Natural killer cell (primary cell): ENCODE results near the gene CD79B. TPM values are rescaled to one million over a fixed set of nuclear protein-coding genes. Genes with fewer than 3 reads are reported as not detected.

Source experiments
- ATAC-seq, 3 donors: fragments of 150-1000 bp in 2 of 3; fragments of 200-7000 bp in 1 of 3; cut with Tn5 transposase; 1 replicate in 1 of 3; 2 replicates in 2 of 3; pipeline ENCODE4 v1.10.0; 2021; ENCODE audit warnings: mild to moderate bottlenecking in 2 of 3, moderate library complexity in 2 of 3
- DNase-seq, 2 donors: peaks; one replicate each; pipeline versions ENCODE4 v3.0.0 to v3.0.0-alpha.2; 2013 to 2021; ENCODE audit warnings: mixed read lengths in 1 of 2
- H3K27ac ChIP-seq: one replicate; pipeline ENCODE4 v1.5.1; 2013; ENCODE audit warnings: mild to moderate bottlenecking, low read length
- H3K27me3 ChIP-seq: one replicate; pipeline ENCODE4 v1.6.1; 2013; ENCODE audit warnings: low read length; ENCODE audit not compliant: control insufficient read depth, insufficient read depth
- H3K36me3 ChIP-seq: one replicate; pipeline ENCODE4 v1.6.1; 2013; ENCODE audit warnings: low read length; ENCODE audit not compliant: control insufficient read depth, insufficient read depth
- H3K4me1 ChIP-seq: one replicate; pipeline ENCODE4 v1.6.1; 2013; ENCODE audit warnings: low read length; ENCODE audit not compliant: control insufficient read depth, insufficient read depth
- H3K4me3 ChIP-seq: one replicate; pipeline ENCODE4 v1.5.1; 2013; ENCODE audit warnings: low read length
- H3K9me3 ChIP-seq: one replicate; pipeline ENCODE4 v1.6.1; 2013; ENCODE audit warnings: low read length; ENCODE audit not compliant: control insufficient read depth, insufficient read depth
- H3K27ac Mint-ChIP-seq, 2 donors: one replicate each; pipeline ENCODE4 v1.8.0; 2022; ENCODE audit warnings: mild to moderate bottlenecking in 2 of 2, mixed read lengths in 2 of 2, moderate library complexity in 1 of 2
- H3K27me3 Mint-ChIP-seq, 2 donors: one replicate each; pipeline ENCODE4 v1.8.0; 2022; ENCODE audit warnings: low read depth in 2 of 2, mixed read lengths in 2 of 2
- H3K36me3 Mint-ChIP-seq: one replicate; pipeline ENCODE4 v1.8.0; 2022; ENCODE audit warnings: mixed read lengths
- H3K4me1 Mint-ChIP-seq, 2 donors: one replicate each; pipeline ENCODE4 v1.8.0; 2022; ENCODE audit warnings: mixed read lengths in 2 of 2
- H3K4me3 Mint-ChIP-seq: one replicate; pipeline ENCODE4 v1.8.0; 2022; ENCODE audit warnings: mild to moderate bottlenecking, moderate library complexity, mixed read lengths
- H3K9me3 Mint-ChIP-seq, 2 donors: one replicate each; pipeline ENCODE4 v1.8.0; 2022; ENCODE audit warnings: mixed read lengths in 2 of 2
- CTCF ChIP-seq: fragments of 200-600 bp; IDR thresholded peaks from one replicate; pipeline ENCODE4 v1.8.0; 2022; ENCODE audit warnings: antibody characterized with exemption
- WGBS: methylation state at CpG from one replicate; pipeline ENCODE4 v1.1.7; 2013; ENCODE audit warnings: missing lambda C conversion rate; ENCODE audit not compliant: insufficient coverage; 5-methylcytosine and 5-hydroxymethylcytosine counted together
- intact Hi-C: fragments of 100-400 bp; cut with micrococcal nuclease; formaldehyde crosslinking; loops from one replicate; pipeline ENCODE4 v1.14.2; 2022
- total RNA-seq, 4 donors: library from RNA; stranded (reverse); fragments of 120-200 nt in 1 of 4; gene quantifications; one replicate each; pipeline versions ENCODE4 v1.2.3 to v1.2.4, GENCODE V29; 2013 to 2022

CD79B gene
- total RNA-seq, 3 donors from 2014 or later (not counting 1 experiment from before 2014, with no cell fraction given), result 26.9 to 28.9 (median 27.2) TPM

GRCh38 chr17:63930951-63931575, 1.1 kb downstream of the CD79B start:
- Histone ChIP-seq H3K4me1 (peaks cover 48% of the 10 kb centered on the region), H3K27ac (peak overlapping the region; percentile 17), H3K9me3 (no peaks in the 10 kb centered on the region), H3K4me3 (peak overlapping the region; percentile 51), H3K36me3 (peaks cover 14% of the 10 kb centered on the region), H3K27me3 (no peaks in the 10 kb centered on the region)
- no peak for TF ChIP-seq CTCF
- DNase-seq (peak; percentile 53 to 76), ATAC-seq (peak; percentile 74 to 83 (median 79))
- intact Hi-C loops, result no loop called here
- H3K27ac Mint-ChIP-seq, result peak overlapping the region; percentile 43 to 95
- 33% methylated on average over 15 of the region's 16 CpGs for WGBS
- H3K4me1 Mint-ChIP-seq, result peaks cover 13 to 30% of the 10 kb centered on the region in 2 donors
- peak overlapping the region; percentile 91 for H3K4me3 Mint-ChIP-seq
- no peaks in the 10 kb centered on the region for H3K9me3 Mint-ChIP-seq
- H3K27me3 Mint-ChIP-seq, result no peaks in the 10 kb centered on the region
- no peaks in the 10 kb centered on the region for H3K36me3 Mint-ChIP-seq

- Histone ChIP-seq H3K9me3 (no peaks in the 10 kb centered on the region), H3K36me3 (peaks cover 14% of the 10 kb centered on the region), H3K4me3 (peak overlapping the region; percentile 51), H3K27me3 (no peaks in the 10 kb centered on the region), H3K27ac (no peak overlapping the region), H3K4me1 (peaks cover 47% of the 10 kb centered on the region)
- no peaks in the 10 kb centered on the region for H3K36me3 Mint-ChIP-seq
- no peak for TF ChIP-seq CTCF
- H3K4me1 Mint-ChIP-seq, result peaks cover 13 to 30% of the 10 kb centered on the region in 2 donors
- H3K9me3 Mint-ChIP-seq, result no peaks in the 10 kb centered on the region
- no peaks in the 10 kb centered on the region for H3K27me3 Mint-ChIP-seq
- 80% methylated on average over 24 of the region's 24 CpGs for WGBS
- ATAC-seq (no peak), DNase-seq (no peak)
- no peak overlapping the region for H3K4me3 Mint-ChIP-seq
- intact Hi-C loops, result no loop called here
- peak overlapping the region; percentile 43 to 95 for H3K27ac Mint-ChIP-seq
Measured at GRCh38 chr17:63929860-63930766, 2.0 kb downstream of the CD79B start.

GRCh38 chr17:63928966-63929695, 3.0 kb downstream of the CD79B start:
- H3K36me3 ChIP-seq, result peaks cover 14% of the 10 kb centered on the region
- intact Hi-C loops, result no loop called here
- TF ChIP-seq CTCF, result no peak
- H3K9me3 Mint-ChIP-seq, result no peaks in the 10 kb centered on the region
- H3K4me3 ChIP-seq, result peak overlapping the region; percentile 51
- DNase-seq, result no peak
- H3K27me3 Mint-ChIP-seq, result no peaks in the 10 kb centered on the region
- H3K36me3 Mint-ChIP-seq, result no peaks in the 10 kb centered on the region
- no peak overlapping the region for H3K4me3 Mint-ChIP-seq
- no peak overlapping the region for H3K27ac ChIP-seq
- peak overlapping the region in 1 of 2 donors; percentile 65 for H3K27ac Mint-ChIP-seq
- H3K4me1 ChIP-seq, result peaks cover 41% of the 10 kb centered on the region
- no peaks in the 10 kb centered on the region for H3K27me3 ChIP-seq
- WGBS, result 86% methylated on average over 10 of the region's 10 CpGs
- ATAC-seq, result no peak
- H3K9me3 ChIP-seq, result no peaks in the 10 kb centered on the region
- H3K4me1 Mint-ChIP-seq, result peaks cover 13 to 30% of the 10 kb centered on the region in 2 donors
